HCT116 (cell line): ENCODE data around the gene FAM81A. TPM values are rescaled to one million over a fixed set of nuclear protein-coding genes. Genes with fewer than 3 reads are reported as not detected.

Source experiments
- CEBPB ChIP-seq: IDR thresholded peaks from 2 replicates; pipeline ENCODE4 v1.6.1; 2012; ENCODE audit warnings: low read depth
- EGR1 ChIP-seq: IDR thresholded peaks from 2 replicates; pipeline ENCODE4 v1.6.1; 2012; ENCODE audit warnings: low read depth
- total RNA-seq: library from RNA; stranded (reverse); gene quantifications from one replicate; pipeline ENCODE4 v1.2.1, GENCODE V29; 2021; ENCODE audit not compliant: unreplicated experiment
- TF ChIP-seq, protein P1 (sequence below), 3 experiments: fragments of 200-600 bp in 1 of 3; sonication (generic) in 1 of 3; IDR thresholded peaks in 2 of 3; conservative IDR thresholded peaks in 1 of 3; 2 replicates each; pipeline ENCODE4 v1.5.1; 2012 to 2017; ENCODE audit warnings: low read depth in 2 of 3, low read length in 2 of 3, antibody characterized with exemption in 1 of 3, borderline replicate concordance in 1 of 3, control low read depth in 1 of 3, mild to moderate bottlenecking in 1 of 3, mixed read lengths in 1 of 3, mixed run types in 1 of 3, moderate library complexity in 1 of 3; ENCODE audit not compliant: insufficient read depth in 1 of 3

The FAM81A gene
- total RNA-seq, 1 experiment from 2014 or later, result 6.6 TPM

DNA sequence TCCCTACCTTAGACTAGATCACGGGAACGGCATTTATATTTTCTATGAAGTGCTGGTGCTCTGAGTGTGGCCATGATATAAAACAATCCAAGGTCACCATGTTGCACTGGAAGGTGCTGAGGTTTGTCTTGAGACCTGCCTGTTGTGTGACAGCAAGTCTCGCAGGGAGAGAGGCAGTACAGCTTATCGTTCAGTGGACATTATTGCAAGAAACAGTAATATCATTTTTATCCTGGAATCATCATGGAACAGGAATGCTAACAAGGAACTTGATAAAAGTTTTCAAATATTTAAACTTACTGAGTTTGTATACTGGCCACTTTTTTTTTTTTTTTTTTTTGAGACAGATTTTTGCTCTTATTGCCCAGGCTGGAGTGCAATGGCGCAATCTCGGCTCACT, 133.6 kb downstream of the FAM81A start (continued):
- TF ChIP-seq, protein P1, sequence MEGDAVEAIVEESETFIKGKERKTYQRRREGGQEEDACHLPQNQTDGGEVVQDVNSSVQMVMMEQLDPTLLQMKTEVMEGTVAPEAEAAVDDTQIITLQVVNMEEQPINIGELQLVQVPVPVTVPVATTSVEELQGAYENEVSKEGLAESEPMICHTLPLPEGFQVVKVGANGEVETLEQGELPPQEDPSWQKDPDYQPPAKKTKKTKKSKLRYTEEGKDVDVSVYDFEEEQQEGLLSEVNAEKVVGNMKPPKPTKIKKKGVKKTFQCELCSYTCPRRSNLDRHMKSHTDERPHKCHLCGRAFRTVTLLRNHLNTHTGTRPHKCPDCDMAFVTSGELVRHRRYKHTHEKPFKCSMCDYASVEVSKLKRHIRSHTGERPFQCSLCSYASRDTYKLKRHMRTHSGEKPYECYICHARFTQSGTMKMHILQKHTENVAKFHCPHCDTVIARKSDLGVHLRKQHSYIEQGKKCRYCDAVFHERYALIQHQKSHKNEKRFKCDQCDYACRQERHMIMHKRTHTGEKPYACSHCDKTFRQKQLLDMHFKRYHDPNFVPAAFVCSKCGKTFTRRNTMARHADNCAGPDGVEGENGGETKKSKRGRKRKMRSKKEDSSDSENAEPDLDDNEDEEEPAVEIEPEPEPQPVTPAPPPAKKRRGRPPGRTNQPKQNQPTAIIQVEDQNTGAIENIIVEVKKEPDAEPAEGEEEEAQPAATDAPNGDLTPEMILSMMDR (IDR thresholded peaks at IDR 0.05 in 2 of 3, conservative IDR thresholded peaks at IDR 0.05 in 1 of 3; ENCODE audit: borderline replicate concordance in 1 of 3, insufficient read depth in 1 of 3, low read depth in 2 of 3, low read length in 2 of 3), result no peak
- TF ChIP-seq CEBPB (no peak), EGR1 (no peak)

Other genes with a start within 250 kb of the FAM81A start
- not detected for gene LDHAL6B, start 231.3 kb upstream of the FAM81A start, total RNA-seq
- 182 TPM for gene MYO1E, start 65.3 kb upstream of the FAM81A start, total RNA-seq
- 5.6 TPM for gene GCNT3, start 173.6 kb downstream of the FAM81A start, total RNA-seq
- 175 TPM for gene GTF2A2, start 219.3 kb downstream of the FAM81A start, total RNA-seq